Fibroblast of skin of scalp (primary cell): Measurements from ENCODE around the gene STK4.
A peak's percentile ranks its signal among the peaks of the same experiment; 100 is the strongest.
"Not testable (repeated sequence)": the region's sequence is repeated elsewhere in the genome, so short reads cannot be mapped to it uniquely, and the experiment has no call there.

Source experiments
- DNase-seq: peaks from one replicate; pipeline ENCODE4 v3.0.0-alpha.2; 2013

STK4 gene

GRCh38 chr20:44990425-44990824, 24.1 kb downstream of the STK4 start:
- no peak for DNase-seq

DNA sequence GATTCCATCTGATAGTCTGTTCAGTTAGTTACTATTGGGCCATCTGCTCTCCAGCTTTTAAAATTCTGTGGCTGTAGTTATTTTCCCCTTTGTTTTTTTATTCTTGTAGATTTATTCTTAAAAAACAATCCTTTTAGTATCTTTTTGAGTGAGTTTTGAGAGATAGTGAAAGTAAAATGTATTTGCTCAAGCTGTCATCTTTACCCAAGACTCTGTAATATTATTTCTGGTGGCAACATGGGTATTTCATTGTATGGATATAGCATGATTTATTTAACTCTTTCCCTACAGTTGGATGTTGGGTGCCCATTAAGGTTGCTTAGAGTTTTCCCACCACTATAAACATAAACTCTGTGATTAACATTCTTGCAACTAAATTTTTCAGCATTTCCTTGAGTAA, 24.6 kb downstream of the STK4 start:
- no peak for DNase-seq

GRCh38 chr20:44993343-44993742, 27.0 kb downstream of the STK4 start:
- peak; percentile 8 for DNase-seq

- DNase-seq, result no peak
These were observed 30.9 kb downstream of the STK4 start for GRCh38 chr20:44997171-44997570.

- no peak for DNase-seq
These were observed 31.4 kb downstream of the STK4 start for GRCh38 chr20:44997668-44998067.

DNA sequence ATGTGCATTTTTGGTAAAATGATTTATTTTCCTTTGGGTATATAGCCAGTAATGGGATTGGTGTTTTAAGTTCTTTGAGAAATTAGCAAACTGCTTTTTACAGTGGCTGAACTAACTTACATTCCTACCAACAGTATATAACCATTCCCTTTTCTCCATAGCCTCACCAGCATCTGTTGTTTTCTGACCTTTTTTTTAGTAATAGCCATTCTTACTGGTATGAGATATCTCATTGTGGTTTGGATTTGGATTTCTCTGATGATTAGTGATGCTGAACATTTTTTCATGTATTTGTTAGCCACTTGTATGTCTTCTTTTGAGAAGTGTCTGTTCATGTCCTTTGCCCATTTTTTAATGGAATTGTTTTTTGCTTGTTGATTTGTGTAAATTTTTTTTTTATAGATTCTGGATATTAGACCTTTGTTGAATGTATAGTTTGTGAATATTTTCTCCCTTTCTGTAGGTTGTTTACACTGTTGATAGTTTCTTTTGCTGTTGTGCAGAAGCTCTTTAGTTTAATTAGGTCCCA, 42.3 kb downstream of the STK4 start:
- DNase-seq, result peak; percentile 12

DNA sequence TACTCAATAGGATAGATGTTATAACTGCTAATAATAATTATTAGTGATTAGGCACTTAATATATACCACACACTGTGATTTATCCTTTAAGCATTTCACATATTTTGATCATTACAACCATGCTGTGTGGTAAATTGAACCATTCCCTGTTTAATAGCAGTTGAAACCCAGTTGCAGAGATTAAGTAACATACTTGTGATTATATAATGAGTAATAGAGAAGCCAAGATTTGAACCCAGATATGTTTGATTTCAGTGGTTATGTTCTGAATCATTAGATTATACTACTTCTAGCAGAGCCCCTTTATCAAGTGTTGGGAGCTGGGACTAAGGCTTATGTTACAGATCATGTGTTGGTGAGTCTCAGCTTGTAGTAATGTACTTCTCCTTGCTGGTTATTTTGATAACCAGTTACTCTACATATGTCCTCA, 44.1 kb downstream of the STK4 start:
- peak; percentile 10 for DNase-seq

GRCh38 chr20:45011108-45011526, 44.8 kb downstream of the STK4 start:
- peak; percentile 73 for DNase-seq

DNA sequence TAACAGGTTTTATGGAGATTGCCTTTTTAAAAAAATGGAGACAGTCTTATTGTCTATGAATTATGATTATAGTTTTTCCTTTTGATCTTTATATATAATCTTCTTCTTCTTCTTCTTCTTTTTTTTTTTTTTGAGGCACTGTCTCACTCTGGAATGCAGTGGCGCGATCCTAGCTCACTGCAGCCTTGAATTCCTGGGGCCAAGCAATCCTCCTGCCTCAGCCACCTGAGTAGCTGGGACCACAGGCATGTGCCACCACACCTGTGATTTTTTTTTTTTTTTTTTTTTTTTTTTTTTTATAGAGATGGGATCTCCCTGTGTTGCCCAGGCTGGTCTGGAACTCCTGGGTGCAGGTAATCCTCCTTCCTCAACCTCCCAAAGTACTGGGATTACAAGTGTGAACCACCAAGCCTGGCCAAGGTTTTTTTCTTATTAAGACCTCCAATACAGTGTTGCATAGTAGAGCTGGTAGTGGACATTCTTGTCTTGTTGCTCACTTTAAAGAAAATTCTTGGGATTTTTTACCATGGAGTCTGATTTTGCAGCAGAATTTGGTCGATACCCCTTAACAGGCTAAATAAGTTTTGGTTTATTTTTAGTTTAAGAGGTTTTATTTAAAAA, 46.5 kb downstream of the STK4 start:
- DNase-seq, result peak; percentile 74

DNA sequence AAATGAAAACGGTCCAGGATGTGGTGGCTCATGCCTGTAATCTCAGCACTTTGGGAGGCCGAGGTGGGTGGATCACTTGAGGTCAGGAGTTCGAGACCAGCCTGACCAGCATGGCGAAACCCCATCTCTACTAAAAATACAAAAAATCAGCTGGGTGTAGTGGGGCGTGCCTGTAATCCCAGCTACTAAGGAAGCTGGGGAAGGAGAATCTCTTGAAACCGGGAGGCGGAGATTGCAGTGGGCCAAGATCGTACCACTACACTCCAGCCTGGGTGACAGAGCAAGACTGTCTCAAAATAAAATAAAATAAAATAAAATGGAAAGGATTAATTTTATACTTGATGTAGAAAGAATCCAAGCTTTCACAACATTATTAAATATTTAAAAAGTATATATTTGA, 47.8 kb downstream of the STK4 start:
- DNase-seq, result not testable (repeated sequence)

- peak; percentile 88 for DNase-seq
These were observed 48.5 kb downstream of the STK4 start for GRCh38 chr20:45014671-45015415.

DNA sequence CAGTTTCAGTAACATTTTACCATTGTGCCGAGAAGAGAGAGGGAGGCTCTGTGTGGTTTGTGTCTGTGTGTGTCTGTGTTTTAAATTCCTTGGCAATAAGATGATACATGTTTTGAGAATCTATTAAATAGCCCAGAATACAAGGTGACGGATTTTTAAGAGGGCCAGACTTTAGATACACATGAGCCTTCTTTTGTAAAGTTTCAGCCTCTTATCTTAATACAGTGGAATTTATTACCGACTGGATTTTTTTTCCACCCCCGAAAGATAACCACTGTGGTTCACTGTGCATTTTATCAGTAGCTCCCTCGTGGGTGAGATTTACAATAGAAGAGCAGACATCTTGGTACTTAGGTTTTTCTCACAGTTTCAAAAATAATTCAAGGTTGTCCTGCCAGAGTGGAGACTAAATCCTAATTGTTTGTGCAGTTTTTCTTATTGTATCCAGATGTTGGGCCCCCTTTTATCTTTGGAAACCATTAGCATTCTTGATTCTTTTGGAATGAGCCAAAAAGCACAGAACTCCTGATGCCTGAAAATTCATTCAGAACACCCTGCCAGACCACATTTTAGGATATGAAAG, 49.9 kb downstream of the STK4 start:
- peak; percentile 59 for DNase-seq

GRCh38 chr20:45017281-45017680, 51.0 kb downstream of the STK4 start:
- DNase-seq, result no peak

DNA sequence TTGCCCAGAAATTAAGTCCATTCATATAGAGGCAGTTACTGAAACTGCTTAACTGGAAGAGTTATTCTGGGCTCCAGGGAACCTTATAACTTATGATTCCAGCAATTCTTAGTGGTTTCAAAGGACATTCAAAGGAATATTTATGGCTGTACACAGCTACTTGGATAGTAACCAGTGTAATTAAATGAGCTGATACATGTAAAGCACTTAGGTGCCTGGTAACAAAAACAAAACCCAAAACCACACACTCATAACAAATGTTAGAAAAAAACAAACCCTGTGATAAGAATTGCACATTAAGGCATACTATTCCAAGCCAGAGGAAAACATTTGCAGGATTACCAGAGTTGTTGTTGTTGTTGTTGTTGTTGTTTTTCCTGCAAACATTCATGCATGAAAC, 51.5 kb downstream of the STK4 start:
- DNase-seq, result no peak

GRCh38 chr20:45019027-45019761, 52.9 kb downstream of the STK4 start:
- DNase-seq, result no peak

- DNase-seq, result peak; percentile 22
These were observed 53.4 kb downstream of the STK4 start for GRCh38 chr20:45019762-45020123.

GRCh38 chr20:45020236-45020886, 54.0 kb downstream of the STK4 start:
- no peak for DNase-seq

- no peak for DNase-seq
These were observed 55.3 kb downstream of the STK4 start for GRCh38 chr20:45021631-45022030.

DNA sequence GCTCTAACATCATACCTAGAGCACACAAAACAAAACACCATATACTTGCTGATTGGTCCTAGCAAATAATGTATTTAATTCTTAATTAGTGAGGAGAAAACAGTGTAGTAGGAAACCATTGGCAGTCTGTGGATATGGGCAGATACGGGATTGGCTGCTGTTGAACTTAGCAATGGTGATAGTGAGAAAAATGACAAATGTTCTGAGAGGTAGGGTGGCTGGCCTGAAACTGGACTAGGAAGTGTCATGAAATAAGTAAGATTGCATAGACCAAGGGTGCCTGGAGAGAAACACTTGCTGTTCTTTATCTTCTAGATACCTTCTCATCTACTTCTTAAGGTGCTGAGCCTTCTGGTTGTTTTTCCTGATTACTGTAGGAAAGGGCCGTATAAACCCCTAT, 56.8 kb downstream of the STK4 start:
- not testable (repeated sequence) for DNase-seq

DNA sequence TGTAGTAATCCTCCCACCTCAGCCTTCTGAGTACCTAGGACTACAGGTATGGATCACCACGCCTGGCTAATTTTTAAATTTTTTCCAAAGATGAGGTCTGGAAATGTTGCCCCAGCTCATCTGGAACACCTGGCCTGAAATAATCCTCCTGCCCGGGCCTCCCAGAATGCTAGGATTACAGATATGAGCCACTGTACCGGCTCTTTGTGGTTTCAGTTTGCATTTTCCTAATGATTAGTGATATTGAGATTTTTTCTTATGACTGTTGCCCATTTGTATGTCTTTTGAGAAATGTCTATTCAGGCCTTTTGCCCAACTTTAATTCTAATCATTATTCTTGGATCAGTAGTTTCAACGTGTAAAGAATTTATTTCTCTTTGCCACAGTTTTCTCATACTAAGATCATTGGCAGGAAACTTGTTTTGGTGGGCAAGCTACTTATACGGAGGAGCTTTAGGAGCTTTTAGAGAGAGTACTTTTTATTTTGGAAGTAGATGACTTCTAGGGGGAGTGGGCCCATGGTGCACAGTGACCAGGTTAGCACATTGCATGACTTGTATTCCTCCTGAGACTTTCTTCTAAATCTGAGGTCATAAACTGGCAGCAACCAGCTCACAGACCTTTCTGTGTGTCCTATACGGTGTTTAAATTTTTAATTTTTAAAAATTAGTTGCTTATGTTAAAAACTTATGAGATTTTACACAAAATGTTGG, 62.3 kb downstream of the STK4 start:
- DNase-seq, result no peak

- no peak for DNase-seq
These were observed 63.6 kb downstream of the STK4 start for GRCh38 chr20:45029884-45030283.

DNA sequence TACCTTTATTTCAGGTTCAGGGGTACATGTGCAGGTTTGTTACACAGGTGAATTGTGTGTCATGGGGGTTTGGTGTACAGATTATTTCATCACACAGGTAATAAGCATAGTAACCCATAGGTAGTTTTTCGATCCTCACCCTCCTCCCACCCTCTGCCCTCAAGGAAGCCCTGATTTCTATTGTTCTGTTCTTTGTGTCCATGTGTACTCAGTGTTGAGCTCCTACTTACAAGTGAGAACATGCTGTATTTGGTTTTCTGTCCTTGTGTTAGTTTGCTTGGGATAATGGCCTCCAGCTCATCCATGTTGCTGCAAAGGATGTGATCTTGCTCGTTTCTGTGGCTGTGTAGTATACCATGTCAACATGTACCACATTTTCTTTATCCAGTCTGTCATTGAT, 66.0 kb downstream of the STK4 start:
- DNase-seq, result no peak
